Esophagus muscularis mucosa (tissue), 4 donors: Measurements from ENCODE around the gene BFSP1.

Experiments used
- EP300 ChIP-seq: sonication (generic); formaldehyde crosslinking; IDR thresholded peaks from one replicate; pipeline ENCODE4 v1.6.1; 2017; ENCODE audit warnings: antibody characterized with exemption
- POLR2A ChIP-seq: fragments of 450-650 bp; IDR thresholded peaks from one replicate; pipeline ENCODE4 v1.6.1; 2017; ENCODE audit warnings: antibody characterized with exemption, moderate library complexity, mild to moderate bottlenecking, low read depth
- POLR2AphosphoS5 ChIP-seq, 2 donors: sonication (generic); formaldehyde crosslinking; IDR thresholded peaks; one replicate each; pipeline ENCODE4 v1.6.1; 2017; ENCODE audit warnings: antibody characterized with exemption in 2 of 2
- TF ChIP-seq, protein P1 (sequence below), 3 experiments: fragments of 200-600 bp in 2 of 3; fragments of 450-650 bp in 1 of 3; sonication (generic) in 2 of 3; IDR thresholded peaks; one replicate each; pipeline ENCODE4 v1.5.1; 2017 to 2019; ENCODE audit warnings: antibody characterized with exemption in 3 of 3, mild to moderate bottlenecking in 2 of 3, moderate library complexity in 1 of 3

DNA sequence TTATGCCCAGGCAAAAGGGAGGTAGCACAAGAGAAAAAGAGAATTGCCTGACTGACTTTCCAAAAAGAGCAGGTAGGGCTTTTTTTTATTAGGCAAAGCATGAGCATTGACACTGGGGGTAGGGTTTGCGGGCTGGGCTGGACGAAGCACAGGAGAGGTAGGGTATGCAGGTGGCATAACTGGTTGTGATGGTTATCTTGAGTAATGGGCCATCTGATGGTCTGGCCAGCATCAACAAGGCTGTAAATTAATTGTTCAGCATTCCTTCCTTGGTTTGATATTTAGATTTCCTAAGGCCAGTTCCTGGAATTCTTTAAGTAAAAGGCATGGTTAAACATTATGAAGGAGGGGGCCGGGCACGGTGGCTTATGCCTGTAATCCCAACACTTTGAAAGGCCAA, 13.9 kb upstream of the BFSP1 start:
- TF ChIP-seq, protein P1, sequence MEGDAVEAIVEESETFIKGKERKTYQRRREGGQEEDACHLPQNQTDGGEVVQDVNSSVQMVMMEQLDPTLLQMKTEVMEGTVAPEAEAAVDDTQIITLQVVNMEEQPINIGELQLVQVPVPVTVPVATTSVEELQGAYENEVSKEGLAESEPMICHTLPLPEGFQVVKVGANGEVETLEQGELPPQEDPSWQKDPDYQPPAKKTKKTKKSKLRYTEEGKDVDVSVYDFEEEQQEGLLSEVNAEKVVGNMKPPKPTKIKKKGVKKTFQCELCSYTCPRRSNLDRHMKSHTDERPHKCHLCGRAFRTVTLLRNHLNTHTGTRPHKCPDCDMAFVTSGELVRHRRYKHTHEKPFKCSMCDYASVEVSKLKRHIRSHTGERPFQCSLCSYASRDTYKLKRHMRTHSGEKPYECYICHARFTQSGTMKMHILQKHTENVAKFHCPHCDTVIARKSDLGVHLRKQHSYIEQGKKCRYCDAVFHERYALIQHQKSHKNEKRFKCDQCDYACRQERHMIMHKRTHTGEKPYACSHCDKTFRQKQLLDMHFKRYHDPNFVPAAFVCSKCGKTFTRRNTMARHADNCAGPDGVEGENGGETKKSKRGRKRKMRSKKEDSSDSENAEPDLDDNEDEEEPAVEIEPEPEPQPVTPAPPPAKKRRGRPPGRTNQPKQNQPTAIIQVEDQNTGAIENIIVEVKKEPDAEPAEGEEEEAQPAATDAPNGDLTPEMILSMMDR (IDR thresholded peaks at IDR 0.05), result no peak
- TF ChIP-seq POLR2AphosphoS5 (IDR thresholded peaks at IDR 0.05) (no peak), POLR2A (no peak), EP300 (no peak)
